DOHH2 (cell line): ENCODE results near the gene TMEM200B.

Experiments used
- EZH2phosphoT487 ChIP-seq: fragments of 200-600 bp; sonication (generic); IDR thresholded peaks from 2 replicates; pipeline ENCODE4 v1.6.1; 2017; ENCODE audit warnings: borderline replicate concordance, mild to moderate bottlenecking, antibody characterized with exemption, low read length, moderate library complexity, mixed read lengths
- TF ChIP-seq, protein P1 (sequence below): fragments of 200-600 bp; sonication (generic); IDR thresholded peaks from one replicate; pipeline ENCODE4 v1.5.1; 2014; ENCODE audit warnings: antibody characterized with exemption, mild to moderate bottlenecking, low read depth, low read length; ENCODE audit not compliant: poor library complexity, severe bottlenecking

DNA sequence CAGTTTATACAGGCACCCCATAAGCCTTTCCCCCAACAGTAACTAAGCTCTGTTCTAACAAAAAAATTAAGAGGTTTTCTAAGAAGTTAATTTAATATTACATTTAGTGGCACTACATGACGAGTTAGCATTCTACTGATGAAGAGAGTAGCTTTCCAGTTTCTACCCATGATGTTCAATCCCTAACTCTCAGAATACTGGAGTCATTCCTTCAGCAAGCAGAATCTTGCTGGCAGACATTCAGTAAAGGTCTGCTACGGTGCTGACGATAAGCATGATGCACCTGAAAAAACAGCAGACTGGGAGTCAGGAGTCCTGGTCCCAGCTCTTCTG is 33.5 kb upstream of the TMEM200B start:
- TF ChIP-seq, protein P1, sequence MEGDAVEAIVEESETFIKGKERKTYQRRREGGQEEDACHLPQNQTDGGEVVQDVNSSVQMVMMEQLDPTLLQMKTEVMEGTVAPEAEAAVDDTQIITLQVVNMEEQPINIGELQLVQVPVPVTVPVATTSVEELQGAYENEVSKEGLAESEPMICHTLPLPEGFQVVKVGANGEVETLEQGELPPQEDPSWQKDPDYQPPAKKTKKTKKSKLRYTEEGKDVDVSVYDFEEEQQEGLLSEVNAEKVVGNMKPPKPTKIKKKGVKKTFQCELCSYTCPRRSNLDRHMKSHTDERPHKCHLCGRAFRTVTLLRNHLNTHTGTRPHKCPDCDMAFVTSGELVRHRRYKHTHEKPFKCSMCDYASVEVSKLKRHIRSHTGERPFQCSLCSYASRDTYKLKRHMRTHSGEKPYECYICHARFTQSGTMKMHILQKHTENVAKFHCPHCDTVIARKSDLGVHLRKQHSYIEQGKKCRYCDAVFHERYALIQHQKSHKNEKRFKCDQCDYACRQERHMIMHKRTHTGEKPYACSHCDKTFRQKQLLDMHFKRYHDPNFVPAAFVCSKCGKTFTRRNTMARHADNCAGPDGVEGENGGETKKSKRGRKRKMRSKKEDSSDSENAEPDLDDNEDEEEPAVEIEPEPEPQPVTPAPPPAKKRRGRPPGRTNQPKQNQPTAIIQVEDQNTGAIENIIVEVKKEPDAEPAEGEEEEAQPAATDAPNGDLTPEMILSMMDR = no peak
- TF ChIP-seq EZH2phosphoT487 = no peak
